Measurements from ENCODE around the gene OSBPL6.

DNA sequence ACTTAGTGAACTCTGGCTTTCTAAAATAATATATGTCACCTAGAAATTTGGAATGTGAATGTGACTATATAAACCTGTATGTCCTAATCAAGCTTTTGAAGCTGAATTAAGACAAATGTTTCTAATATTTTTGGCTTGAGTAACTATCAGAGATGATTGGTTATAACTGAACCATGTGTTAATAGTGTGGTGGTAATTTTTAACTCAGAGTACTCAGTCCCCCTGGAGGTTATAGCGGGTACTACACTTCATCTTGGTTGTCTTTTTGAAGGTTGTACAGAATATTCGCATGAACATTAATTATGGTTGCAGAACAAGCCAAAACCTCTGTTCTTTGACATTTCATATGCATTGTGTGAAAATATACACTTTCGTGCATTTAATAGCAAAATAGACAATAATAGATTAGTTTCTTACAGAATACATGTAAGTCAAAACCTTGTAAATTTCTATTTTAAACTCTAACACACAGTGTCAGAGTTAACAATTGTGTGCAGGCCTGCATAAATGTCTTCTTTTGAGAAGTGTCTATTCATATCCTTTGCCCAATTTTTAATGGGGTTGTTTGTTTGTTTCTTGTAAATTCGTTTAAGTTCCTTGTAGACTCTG, 86.0 kb downstream of the OSBPL6 start:
- TF ChIP-seq CTCF (IDR thresholded peaks at IDR 0.05; ENCODE audit: borderline replicate concordance, extremely low read depth, low read length, poor library complexity, severe bottlenecking): peak; percentile 76
- no peak for TF ChIP-seq EZH2 (IDR thresholded peaks at IDR 0.05; ENCODE audit: borderline replicate concordance, low read depth, low read length, severe bottlenecking)
